ENCODE data around the gene CRYGD.
"Not testable (repeated sequence)": the region's sequence is repeated elsewhere in the genome, so short reads cannot be mapped to it uniquely, and the experiment has no call there.

Gene CRYGD

GRCh38 chr2:208112969-208113368 lies 11.4 kb downstream of the CRYGD start:
- TF ChIP-seq ZNF274 (IDR thresholded peaks at IDR 0.05; ENCODE audit: low read depth, low read length) (no peak), SUZ12 (IDR thresholded peaks at IDR 0.05; ENCODE audit: extremely low read depth, insufficient read depth, insufficient read length) (no peak), YY1 (IDR thresholded peaks at IDR 0.05; ENCODE audit: insufficient read depth, insufficient read length) (no peak)
- DNase-seq (ENCODE audit: low read depth, low spot score): no peak
- no peaks in the 10 kb centered on the region for H3K9me3 ChIP-seq (ENCODE audit: insufficient read depth, low read length)
- no peaks in the 10 kb centered on the region for H3K36me3 ChIP-seq (ENCODE audit: insufficient read depth, insufficient read length, low read length)
- no peaks in the 10 kb centered on the region for H3K27me3 ChIP-seq (ENCODE audit: insufficient read depth, insufficient read length)
- no peaks in the 10 kb centered on the region for H3K4me1 ChIP-seq (ENCODE audit: insufficient read depth, insufficient read length)
- peak overlapping the region; percentile 10 for H3K4me3 ChIP-seq (ENCODE audit: insufficient read length, low read depth)
- peak overlapping the region; percentile 51 for H3K9ac ChIP-seq (ENCODE audit: insufficient read length, low read depth)

DNA sequence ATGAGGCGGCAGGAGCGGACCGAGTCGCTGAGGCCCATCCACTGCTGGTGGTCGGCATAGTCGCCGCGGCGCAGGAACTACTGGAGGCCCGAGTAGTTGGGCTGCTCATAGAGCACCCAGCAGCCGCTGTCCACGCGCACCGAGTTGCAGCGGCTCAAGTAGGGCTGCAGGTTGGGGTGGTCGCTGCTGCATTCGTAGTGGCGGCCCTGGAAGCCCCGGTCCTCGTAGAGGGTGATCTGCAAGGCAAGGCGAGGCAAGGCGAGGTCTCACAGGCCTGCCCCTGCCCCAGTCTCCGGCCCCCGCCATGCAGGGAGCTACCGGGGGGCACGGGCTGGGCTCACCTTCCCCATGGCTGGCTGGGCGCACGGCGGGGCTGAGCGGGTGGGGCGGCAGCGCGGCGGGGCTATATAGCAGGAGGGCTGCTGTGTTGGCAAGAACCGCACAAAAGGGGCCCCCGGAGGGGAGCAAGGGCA lies 12.0 kb downstream of the CRYGD start:
- not testable (repeated sequence) for H3K4me3 ChIP-seq (ENCODE audit: insufficient read length, low read depth); H3K27me3 ChIP-seq (ENCODE audit: insufficient read depth, insufficient read length); H3K36me3 ChIP-seq (ENCODE audit: insufficient read depth, insufficient read length, low read length); H3K9ac ChIP-seq (ENCODE audit: insufficient read length, low read depth); DNase-seq (ENCODE audit: low read depth, low spot score); H3K4me1 ChIP-seq (ENCODE audit: insufficient read depth, insufficient read length); H3K9me3 ChIP-seq (ENCODE audit: insufficient read depth, low read length)

DNA sequence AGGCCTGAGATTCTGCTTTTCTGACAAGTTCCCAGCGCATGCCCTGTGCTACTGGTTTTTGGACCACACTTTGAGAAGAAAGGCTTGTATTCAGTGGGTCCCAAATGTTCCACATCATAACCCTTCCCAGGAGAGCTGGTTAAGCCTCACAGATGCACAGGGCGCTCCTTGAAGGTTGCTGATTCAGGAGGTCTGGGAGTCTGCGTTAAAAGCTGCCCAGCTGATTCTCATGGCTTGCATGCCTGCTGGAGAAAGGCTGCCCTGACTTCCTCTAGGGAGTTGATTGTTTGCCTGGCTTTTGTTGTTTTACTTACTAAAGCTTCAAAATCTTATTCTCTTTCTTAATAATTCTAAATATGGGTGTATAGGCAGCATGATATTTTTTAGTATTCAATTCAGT lies 20.7 kb downstream of the CRYGD start:
- Histone ChIP-seq H3K36me3 (ENCODE audit: insufficient read depth, insufficient read length, low read length) (no peaks in the 10 kb centered on the region), H3K9me3 (ENCODE audit: insufficient read depth, low read length) (no peaks in the 10 kb centered on the region), H3K4me3 (ENCODE audit: insufficient read length, low read depth) (no peak overlapping the region), H3K9ac (ENCODE audit: insufficient read length, low read depth) (no peak overlapping the region), H3K27me3 (ENCODE audit: insufficient read depth, insufficient read length) (no peaks in the 10 kb centered on the region), H3K4me1 (ENCODE audit: insufficient read depth, insufficient read length) (no peaks in the 10 kb centered on the region)
- TF ChIP-seq YY1 (IDR thresholded peaks at IDR 0.05; ENCODE audit: insufficient read depth, insufficient read length) (no peak), ZNF274 (IDR thresholded peaks at IDR 0.05; ENCODE audit: low read depth, low read length) (no peak), SUZ12 (IDR thresholded peaks at IDR 0.05; ENCODE audit: extremely low read depth, insufficient read depth, insufficient read length) (no peak)
- no peak for DNase-seq (ENCODE audit: low read depth, low spot score)

DNA sequence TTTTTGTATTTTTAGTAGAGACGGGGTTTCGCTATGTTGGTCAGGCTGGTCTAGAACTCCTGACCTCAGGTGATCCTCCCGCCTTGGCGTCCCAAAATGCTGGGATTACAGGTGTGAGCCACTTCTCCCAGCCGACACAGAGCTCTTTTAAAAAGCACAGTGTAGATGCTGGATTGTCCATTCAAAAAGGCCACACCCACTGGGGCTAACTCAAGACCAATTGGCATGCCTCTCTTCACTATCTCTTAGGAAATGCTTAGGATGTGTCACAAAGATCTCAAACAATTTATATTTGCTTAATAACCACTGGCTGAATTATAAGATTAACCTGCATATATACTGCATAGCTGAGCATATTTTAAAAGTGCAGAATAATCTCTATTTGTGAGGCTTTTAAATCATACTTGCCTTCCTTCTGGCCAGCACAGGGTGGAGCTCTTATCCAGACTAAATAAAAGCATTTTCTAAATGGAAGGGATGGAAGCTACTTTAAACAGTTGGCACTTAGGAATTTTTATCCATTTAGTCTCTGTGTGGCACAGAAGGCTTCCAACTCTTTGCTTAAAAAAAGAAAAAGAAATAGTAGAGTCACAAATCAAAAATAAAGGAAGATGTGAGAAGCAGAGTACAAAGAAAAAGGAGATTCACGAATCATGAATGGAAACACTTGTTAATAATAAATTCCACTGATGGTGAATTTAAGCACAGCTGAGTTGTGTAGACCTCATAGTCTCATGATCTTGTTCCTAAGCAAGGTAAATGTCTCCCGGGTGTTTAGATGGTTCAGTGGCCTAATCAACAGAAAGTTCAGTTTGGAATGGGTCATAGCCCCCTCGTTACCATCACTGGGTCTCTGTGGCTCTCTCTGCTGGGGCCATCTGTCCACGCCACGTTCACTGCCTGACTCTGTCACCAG lies 22.4 kb downstream of the CRYGD start:
- no peaks in the 10 kb centered on the region for H3K4me1 ChIP-seq (ENCODE audit: insufficient read depth, insufficient read length)
- no peaks in the 10 kb centered on the region for H3K27me3 ChIP-seq (ENCODE audit: insufficient read depth, insufficient read length)
- H3K9me3 ChIP-seq (ENCODE audit: insufficient read depth, low read length): no peaks in the 10 kb centered on the region
- H3K9ac ChIP-seq (ENCODE audit: insufficient read length, low read depth): no peak overlapping the region
- no peak overlapping the region for H3K4me3 ChIP-seq (ENCODE audit: insufficient read length, low read depth)
- no peak for DNase-seq (ENCODE audit: low read depth, low spot score)
- no peaks in the 10 kb centered on the region for H3K36me3 ChIP-seq (ENCODE audit: insufficient read depth, insufficient read length, low read length)
- TF ChIP-seq ZNF274 (IDR thresholded peaks at IDR 0.05; ENCODE audit: low read depth, low read length) (no peak), SUZ12 (IDR thresholded peaks at IDR 0.05; ENCODE audit: extremely low read depth, insufficient read depth, insufficient read length) (no peak), YY1 (IDR thresholded peaks at IDR 0.05; ENCODE audit: insufficient read depth, insufficient read length) (no peak)

DNA sequence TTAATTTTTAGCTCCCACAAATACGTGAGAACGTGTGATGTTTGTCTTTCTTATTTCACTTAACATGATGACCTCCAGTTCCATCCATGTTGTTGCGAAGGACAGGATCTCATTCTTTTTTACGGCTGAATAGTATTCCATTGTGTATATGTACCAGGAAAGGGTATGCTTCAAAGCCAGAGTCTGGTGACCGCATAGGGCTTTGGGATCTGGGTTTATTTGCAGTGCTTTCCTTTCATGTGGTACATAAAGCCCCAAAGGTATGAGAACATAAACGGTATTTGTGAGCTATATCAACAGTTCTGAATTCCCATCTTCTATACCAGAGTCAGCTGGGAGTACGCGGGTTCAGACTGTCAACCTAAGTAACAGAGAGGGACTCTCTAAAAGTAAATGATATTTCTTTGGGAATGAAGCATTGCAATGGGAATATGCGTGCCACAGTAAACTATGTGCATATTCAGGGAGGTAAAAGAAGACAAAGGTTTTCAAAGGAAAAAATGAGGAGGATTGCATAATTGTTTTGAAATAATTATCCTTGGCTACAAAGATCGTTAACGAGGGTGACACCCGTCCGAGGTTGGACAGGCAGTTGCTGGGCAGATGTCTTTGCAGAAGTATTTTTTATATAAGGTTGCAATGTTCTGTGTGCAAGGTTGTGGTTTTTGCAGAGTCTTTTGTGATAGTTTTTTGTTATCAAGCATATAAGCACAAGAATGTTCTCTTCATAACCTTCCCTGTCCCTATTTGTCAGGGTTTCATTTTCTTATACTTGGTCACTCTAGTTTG lies 24.4 kb downstream of the CRYGD start:
- no peaks in the 10 kb centered on the region for H3K36me3 ChIP-seq (ENCODE audit: insufficient read depth, insufficient read length, low read length)
- DNase-seq (ENCODE audit: low read depth, low spot score): no peak
- TF ChIP-seq SUZ12 (IDR thresholded peaks at IDR 0.05; ENCODE audit: extremely low read depth, insufficient read depth, insufficient read length) (no peak), ZNF274 (IDR thresholded peaks at IDR 0.05; ENCODE audit: low read depth, low read length) (no peak), YY1 (IDR thresholded peaks at IDR 0.05; ENCODE audit: insufficient read depth, insufficient read length) (no peak)
- H3K9ac ChIP-seq (ENCODE audit: insufficient read length, low read depth): no peak overlapping the region
- H3K9me3 ChIP-seq (ENCODE audit: insufficient read depth, low read length): no peaks in the 10 kb centered on the region
- no peaks in the 10 kb centered on the region for H3K27me3 ChIP-seq (ENCODE audit: insufficient read depth, insufficient read length)
- no peak overlapping the region for H3K4me3 ChIP-seq (ENCODE audit: insufficient read length, low read depth)
- no peaks in the 10 kb centered on the region for H3K4me1 ChIP-seq (ENCODE audit: insufficient read depth, insufficient read length)

- not testable (repeated sequence) for H3K4me1 ChIP-seq (ENCODE audit: insufficient read depth, insufficient read length); H3K9ac ChIP-seq (ENCODE audit: insufficient read length, low read depth); DNase-seq (ENCODE audit: low read depth, low spot score); H3K27me3 ChIP-seq (ENCODE audit: insufficient read depth, insufficient read length); H3K36me3 ChIP-seq (ENCODE audit: insufficient read depth, insufficient read length, low read length); H3K4me3 ChIP-seq (ENCODE audit: insufficient read length, low read depth); H3K9me3 ChIP-seq (ENCODE audit: insufficient read depth, low read length)
These were observed 25.6 kb downstream of the CRYGD start for GRCh38 chr2:208098701-208099100.

- H3K4me1 ChIP-seq (ENCODE audit: insufficient read depth, insufficient read length): no peaks in the 10 kb centered on the region
- H3K9me3 ChIP-seq (ENCODE audit: insufficient read depth, low read length): no peaks in the 10 kb centered on the region
These were observed 26.1 kb downstream of the CRYGD start for GRCh38 chr2:208098267-208098666.

More at GRCh38 chr2:208098267-208098666, 26.1 kb downstream of the CRYGD start:
- H3K27me3 ChIP-seq (ENCODE audit: insufficient read depth, insufficient read length): no peaks in the 10 kb centered on the region
- no peak overlapping the region for H3K4me3 ChIP-seq (ENCODE audit: insufficient read length, low read depth)
- no peaks in the 10 kb centered on the region for H3K36me3 ChIP-seq (ENCODE audit: insufficient read depth, insufficient read length, low read length)
- no peak for TF ChIP-seq YY1 (IDR thresholded peaks at IDR 0.05; ENCODE audit: insufficient read depth, insufficient read length)
- no peak for TF ChIP-seq SUZ12 (IDR thresholded peaks at IDR 0.05; ENCODE audit: extremely low read depth, insufficient read depth, insufficient read length)
- TF ChIP-seq ZNF274 (IDR thresholded peaks at IDR 0.05; ENCODE audit: low read depth, low read length): no peak
- H3K9ac ChIP-seq (ENCODE audit: insufficient read length, low read depth): no peak overlapping the region
- DNase-seq (ENCODE audit: low read depth, low spot score): no peak
